Measurements from ENCODE around the gene SSC4D. TPM values are rescaled to one million over a fixed set of nuclear protein-coding genes. Genes with fewer than 3 reads are reported as not detected.

Gene SSC4D
- total and polyA plus RNA-seq, 2 of the 8 experiments (the other 6 are each of a cell fraction or from before 2014, with no cell fraction given): 11.8 to 27.5 TPM

DNA sequence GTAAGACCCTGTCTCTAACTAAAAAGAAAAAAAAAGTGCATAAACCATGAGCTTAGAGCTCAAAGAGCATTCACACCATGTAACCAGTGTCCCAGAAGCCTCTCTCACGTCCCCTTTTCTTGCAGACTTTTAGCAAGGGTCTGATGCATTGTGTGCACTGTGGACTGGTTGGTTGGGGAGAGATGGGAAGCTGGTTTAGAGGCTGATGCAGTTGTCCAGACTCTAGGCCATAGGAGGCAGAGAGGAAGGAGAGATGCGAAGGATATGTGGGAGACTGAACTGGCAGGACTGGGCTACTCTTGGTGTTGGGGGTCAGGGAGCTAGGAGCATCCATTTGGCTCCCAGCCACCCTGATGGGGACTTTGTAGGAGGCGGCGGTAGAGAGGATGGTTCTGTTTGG, 1.8 kb downstream of the SSC4D start (continued):
- TF ChIP-seq, protein P1, sequence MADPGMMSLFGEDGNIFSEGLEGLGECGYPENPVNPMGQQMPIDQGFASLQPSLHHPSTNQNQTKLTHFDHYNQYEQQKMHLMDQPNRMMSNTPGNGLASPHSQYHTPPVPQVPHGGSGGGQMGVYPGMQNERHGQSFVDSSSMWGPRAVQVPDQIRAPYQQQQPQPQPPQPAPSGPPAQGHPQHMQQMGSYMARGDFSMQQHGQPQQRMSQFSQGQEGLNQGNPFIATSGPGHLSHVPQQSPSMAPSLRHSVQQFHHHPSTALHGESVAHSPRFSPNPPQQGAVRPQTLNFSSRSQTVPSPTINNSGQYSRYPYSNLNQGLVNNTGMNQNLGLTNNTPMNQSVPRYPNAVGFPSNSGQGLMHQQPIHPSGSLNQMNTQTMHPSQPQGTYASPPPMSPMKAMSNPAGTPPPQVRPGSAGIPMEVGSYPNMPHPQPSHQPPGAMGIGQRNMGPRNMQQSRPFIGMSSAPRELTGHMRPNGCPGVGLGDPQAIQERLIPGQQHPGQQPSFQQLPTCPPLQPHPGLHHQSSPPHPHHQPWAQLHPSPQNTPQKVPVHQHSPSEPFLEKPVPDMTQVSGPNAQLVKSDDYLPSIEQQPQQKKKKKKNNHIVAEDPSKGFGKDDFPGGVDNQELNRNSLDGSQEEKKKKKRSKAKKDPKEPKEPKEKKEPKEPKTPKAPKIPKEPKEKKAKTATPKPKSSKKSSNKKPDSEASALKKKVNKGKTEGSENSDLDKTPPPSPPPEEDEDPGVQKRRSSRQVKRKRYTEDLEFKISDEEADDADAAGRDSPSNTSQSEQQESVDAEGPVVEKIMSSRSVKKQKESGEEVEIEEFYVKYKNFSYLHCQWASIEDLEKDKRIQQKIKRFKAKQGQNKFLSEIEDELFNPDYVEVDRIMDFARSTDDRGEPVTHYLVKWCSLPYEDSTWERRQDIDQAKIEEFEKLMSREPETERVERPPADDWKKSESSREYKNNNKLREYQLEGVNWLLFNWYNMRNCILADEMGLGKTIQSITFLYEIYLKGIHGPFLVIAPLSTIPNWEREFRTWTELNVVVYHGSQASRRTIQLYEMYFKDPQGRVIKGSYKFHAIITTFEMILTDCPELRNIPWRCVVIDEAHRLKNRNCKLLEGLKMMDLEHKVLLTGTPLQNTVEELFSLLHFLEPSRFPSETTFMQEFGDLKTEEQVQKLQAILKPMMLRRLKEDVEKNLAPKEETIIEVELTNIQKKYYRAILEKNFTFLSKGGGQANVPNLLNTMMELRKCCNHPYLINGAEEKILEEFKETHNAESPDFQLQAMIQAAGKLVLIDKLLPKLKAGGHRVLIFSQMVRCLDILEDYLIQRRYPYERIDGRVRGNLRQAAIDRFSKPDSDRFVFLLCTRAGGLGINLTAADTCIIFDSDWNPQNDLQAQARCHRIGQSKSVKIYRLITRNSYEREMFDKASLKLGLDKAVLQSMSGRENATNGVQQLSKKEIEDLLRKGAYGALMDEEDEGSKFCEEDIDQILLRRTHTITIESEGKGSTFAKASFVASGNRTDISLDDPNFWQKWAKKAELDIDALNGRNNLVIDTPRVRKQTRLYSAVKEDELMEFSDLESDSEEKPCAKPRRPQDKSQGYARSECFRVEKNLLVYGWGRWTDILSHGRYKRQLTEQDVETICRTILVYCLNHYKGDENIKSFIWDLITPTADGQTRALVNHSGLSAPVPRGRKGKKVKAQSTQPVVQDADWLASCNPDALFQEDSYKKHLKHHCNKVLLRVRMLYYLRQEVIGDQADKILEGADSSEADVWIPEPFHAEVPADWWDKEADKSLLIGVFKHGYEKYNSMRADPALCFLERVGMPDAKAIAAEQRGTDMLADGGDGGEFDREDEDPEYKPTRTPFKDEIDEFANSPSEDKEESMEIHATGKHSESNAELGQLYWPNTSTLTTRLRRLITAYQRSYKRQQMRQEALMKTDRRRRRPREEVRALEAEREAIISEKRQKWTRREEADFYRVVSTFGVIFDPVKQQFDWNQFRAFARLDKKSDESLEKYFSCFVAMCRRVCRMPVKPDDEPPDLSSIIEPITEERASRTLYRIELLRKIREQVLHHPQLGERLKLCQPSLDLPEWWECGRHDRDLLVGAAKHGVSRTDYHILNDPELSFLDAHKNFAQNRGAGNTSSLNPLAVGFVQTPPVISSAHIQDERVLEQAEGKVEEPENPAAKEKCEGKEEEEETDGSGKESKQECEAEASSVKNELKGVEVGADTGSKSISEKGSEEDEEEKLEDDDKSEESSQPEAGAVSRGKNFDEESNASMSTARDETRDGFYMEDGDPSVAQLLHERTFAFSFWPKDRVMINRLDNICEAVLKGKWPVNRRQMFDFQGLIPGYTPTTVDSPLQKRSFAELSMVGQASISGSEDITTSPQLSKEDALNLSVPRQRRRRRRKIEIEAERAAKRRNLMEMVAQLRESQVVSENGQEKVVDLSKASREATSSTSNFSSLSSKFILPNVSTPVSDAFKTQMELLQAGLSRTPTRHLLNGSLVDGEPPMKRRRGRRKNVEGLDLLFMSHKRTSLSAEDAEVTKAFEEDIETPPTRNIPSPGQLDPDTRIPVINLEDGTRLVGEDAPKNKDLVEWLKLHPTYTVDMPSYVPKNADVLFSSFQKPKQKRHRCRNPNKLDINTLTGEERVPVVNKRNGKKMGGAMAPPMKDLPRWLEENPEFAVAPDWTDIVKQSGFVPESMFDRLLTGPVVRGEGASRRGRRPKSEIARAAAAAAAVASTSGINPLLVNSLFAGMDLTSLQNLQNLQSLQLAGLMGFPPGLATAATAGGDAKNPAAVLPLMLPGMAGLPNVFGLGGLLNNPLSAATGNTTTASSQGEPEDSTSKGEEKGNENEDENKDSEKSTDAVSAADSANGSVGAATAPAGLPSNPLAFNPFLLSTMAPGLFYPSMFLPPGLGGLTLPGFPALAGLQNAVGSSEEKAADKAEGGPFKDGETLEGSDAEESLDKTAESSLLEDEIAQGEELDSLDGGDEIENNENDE (IDR thresholded peaks at IDR 0.05; ENCODE audit: insufficient replicate concordance, low read length): no peak
- TF ChIP-seq MAFK (IDR thresholded peaks at IDR 0.05; ENCODE audit: low read depth, low read length) (no peak), SAP30 (IDR thresholded peaks at IDR 0.05; ENCODE audit: insufficient read depth, insufficient replicate concordance, low read length) (no peak), E2F6 (IDR thresholded peaks at IDR 0.05) (no peak), TBP (IDR thresholded peaks at IDR 0.05; ENCODE audit: low read depth, low read length) (no peak), TEAD4 (IDR thresholded peaks at IDR 0.05; ENCODE audit: low read depth, low read length) (no peak)
